Right lobe of liver (tissue), 4 donors: ENCODE data around the gene AAK1.

Experiments
- POLR2A ChIP-seq: fragments of 450-650 bp; IDR thresholded peaks from one replicate; pipeline ENCODE4 v1.6.1; 2017; ENCODE audit warnings: antibody characterized with exemption, mild to moderate bottlenecking
- TF ChIP-seq, protein P1 (sequence below), 4 donors: fragments of 200-600 bp in 3 of 4; fragments of 450-650 bp in 1 of 4; IDR thresholded peaks; one replicate each; pipeline versions ENCODE4 v1.5.1 to v1.8.0; 2016 to 2022; ENCODE audit warnings: antibody characterized with exemption in 4 of 4, mild to moderate bottlenecking in 2 of 4
- donor health status: DM: no; HTN: no; CAD: no.
- donor health status: DM: no; HTN: no; CAD: no.
- donor health status: DM: no; HTN: yes; CAD: no.

DNA sequence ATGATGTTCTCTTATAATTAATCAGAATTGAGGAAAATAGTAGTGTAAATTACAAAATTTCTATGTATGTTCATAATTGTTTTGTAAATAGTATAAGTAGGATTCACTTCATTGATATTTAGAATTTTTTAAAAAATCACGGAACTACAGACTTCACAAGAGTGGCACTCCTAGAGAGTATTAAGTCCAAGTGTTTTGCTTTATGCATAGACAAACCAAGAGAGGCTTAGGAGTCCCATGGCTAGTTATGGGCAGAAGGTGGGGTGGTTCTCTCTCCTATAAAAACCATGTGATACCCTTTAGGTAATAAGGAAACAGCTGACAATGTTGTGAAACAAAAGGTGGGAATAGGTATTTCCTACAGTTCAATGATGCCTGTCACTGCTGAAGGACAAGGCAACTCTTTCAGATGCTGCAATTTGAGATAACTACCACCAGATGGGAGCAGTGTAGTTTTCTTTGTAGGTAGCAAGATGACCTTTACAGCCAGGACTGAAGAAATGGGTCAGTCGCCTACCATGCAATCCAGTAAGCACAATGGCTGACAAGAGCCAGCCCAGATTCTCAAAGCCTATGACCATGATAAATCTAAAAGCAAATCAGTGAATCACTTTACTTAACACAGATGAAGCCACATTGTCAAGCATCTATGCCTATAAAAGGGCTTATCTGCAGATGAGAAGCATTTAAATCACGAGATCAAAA lies 83.9 kb downstream of the AAK1 start:
- TF ChIP-seq, protein P1, sequence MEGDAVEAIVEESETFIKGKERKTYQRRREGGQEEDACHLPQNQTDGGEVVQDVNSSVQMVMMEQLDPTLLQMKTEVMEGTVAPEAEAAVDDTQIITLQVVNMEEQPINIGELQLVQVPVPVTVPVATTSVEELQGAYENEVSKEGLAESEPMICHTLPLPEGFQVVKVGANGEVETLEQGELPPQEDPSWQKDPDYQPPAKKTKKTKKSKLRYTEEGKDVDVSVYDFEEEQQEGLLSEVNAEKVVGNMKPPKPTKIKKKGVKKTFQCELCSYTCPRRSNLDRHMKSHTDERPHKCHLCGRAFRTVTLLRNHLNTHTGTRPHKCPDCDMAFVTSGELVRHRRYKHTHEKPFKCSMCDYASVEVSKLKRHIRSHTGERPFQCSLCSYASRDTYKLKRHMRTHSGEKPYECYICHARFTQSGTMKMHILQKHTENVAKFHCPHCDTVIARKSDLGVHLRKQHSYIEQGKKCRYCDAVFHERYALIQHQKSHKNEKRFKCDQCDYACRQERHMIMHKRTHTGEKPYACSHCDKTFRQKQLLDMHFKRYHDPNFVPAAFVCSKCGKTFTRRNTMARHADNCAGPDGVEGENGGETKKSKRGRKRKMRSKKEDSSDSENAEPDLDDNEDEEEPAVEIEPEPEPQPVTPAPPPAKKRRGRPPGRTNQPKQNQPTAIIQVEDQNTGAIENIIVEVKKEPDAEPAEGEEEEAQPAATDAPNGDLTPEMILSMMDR (IDR thresholded peaks at IDR 0.05): peak; percentile 67 to 92 (median 73)
- no peak for TF ChIP-seq POLR2A
